Measurements from ENCODE around the gene SH3BP4.

- TF ChIP-seq POLR2A (IDR thresholded peaks at IDR 0.05) (no peak), CTCF (IDR thresholded peaks at IDR 0.05) (no peak), POLR2AphosphoS5 (IDR thresholded peaks at IDR 0.05) (no peak), EP300 (IDR thresholded peaks at IDR 0.05) (no peak)
Observed at GRCh38 chr2:234988491-234988890, 36.7 kb downstream of the SH3BP4 start.
